Activated CD8-positive, alpha-beta memory T cell treated with anti-CD3 and anti-CD28 coated beads for 24 hours (primary cell): ENCODE results near the gene TBC1D3D.
"Not testable (repeated sequence)": the region's sequence is repeated elsewhere in the genome, so short reads cannot be mapped to it uniquely, and the experiment has no call there.

Experiments used
- DNase-seq: peaks from one replicate; pipeline ENCODE4 v3.0.0-alpha.2; 2020

TBC1D3D gene

GRCh38 chr17:38003676-38004075 lies at the start of gene TBC1D3D:
Gene TBC1D3D, plus strand, starts transcription at chr17:38003976. Its CDS starts 1,585 bp downstream, at chr17:38005561.
- not testable (repeated sequence) for DNase-seq

- DNase-seq = not testable (repeated sequence)
Measured at GRCh38 chr17:37988960-37989359, 14.8 kb upstream of the TBC1D3D start, which contains the start of gene TBC1D3L. Gene TBC1D3L, minus strand, starts transcription at chr17:37989060. Its CDS starts 1,540 bp downstream, at chr17:37987520.
